ENCODE measurements around the gene ZNF408.

The ZNF408 gene

GRCh38 chr11:46700241-46701077 is at the start of gene ZNF408, which contains the start of gene ARHGAP1:
ZNF408 (plus strand) TSS chr11:46701031; CDS start chr11:46701048, 17 bp downstream.
ARHGAP1 (minus strand) TSS chr11:46700619; CDS start chr11:46696107, 4,512 bp downstream.
- Mint-ChIP-seq H3K27me3 (ENCODE audit: low read depth) (no peaks in the 10 kb centered on the region), H3K4me1 (peaks cover 31% of the 10 kb centered on the region), H3K27ac (peak within 1 kb of the TSS; percentile 99 to 100 (median 100)), H3K9me3 (no peaks in the 10 kb centered on the region), H3K4me3 (peak within 1 kb of the TSS; percentile 92 to 99 (median 94)), H3K36me3 (ENCODE audit: low read depth) (peaks cover 31% of the 10 kb centered on the region)
- no peak for TF ChIP-seq CTCF (IDR thresholded peaks at IDR 0.05; ENCODE audit: unreplicated experiment in 3 of 3)

- no peak overlapping the region for H3K27ac Mint-ChIP-seq
- TF ChIP-seq CTCF (IDR thresholded peaks at IDR 0.05; ENCODE audit: unreplicated experiment in 3 of 3), result no peak
- peaks cover 70% of the 10 kb centered on the region for H3K36me3 Mint-ChIP-seq (ENCODE audit: low read depth)
- no peaks in the 10 kb centered on the region for H3K9me3 Mint-ChIP-seq
- no peaks in the 10 kb centered on the region for H3K4me1 Mint-ChIP-seq
- H3K27me3 Mint-ChIP-seq (ENCODE audit: low read depth), result no peaks in the 10 kb centered on the region
- no peak overlapping the region for H3K4me3 Mint-ChIP-seq
Measured at GRCh38 chr11:46655631-46656030, 45.2 kb upstream of the ZNF408 start.

GRCh38 chr11:46657186-46657585 is 43.6 kb upstream of the ZNF408 start:
- Mint-ChIP-seq H3K4me1 (no peaks in the 10 kb centered on the region), H3K27ac (no peak overlapping the region), H3K36me3 (ENCODE audit: low read depth) (peaks cover 60% of the 10 kb centered on the region), H3K4me3 (no peak overlapping the region), H3K9me3 (no peaks in the 10 kb centered on the region), H3K27me3 (ENCODE audit: low read depth) (no peaks in the 10 kb centered on the region)
- TF ChIP-seq CTCF (IDR thresholded peaks at IDR 0.05; ENCODE audit: unreplicated experiment in 3 of 3), result no peak

GRCh38 chr11:46658259-46658658 is 42.6 kb upstream of the ZNF408 start:
- Mint-ChIP-seq H3K27me3 (ENCODE audit: low read depth) (no peaks in the 10 kb centered on the region), H3K4me1 (no peaks in the 10 kb centered on the region), H3K36me3 (ENCODE audit: low read depth) (peaks cover 60% of the 10 kb centered on the region), H3K27ac (no peak overlapping the region), H3K9me3 (no peaks in the 10 kb centered on the region), H3K4me3 (no peak overlapping the region)
- TF ChIP-seq CTCF (IDR thresholded peaks at IDR 0.05; ENCODE audit: unreplicated experiment in 3 of 3), result no peak

GRCh38 chr11:46659908-46660307 is 40.9 kb upstream of the ZNF408 start:
- no peak overlapping the region for H3K4me3 Mint-ChIP-seq
- TF ChIP-seq CTCF (IDR thresholded peaks at IDR 0.05; ENCODE audit: unreplicated experiment in 3 of 3), result no peak
- no peaks in the 10 kb centered on the region for H3K27me3 Mint-ChIP-seq (ENCODE audit: low read depth)
- no peaks in the 10 kb centered on the region for H3K9me3 Mint-ChIP-seq
- H3K36me3 Mint-ChIP-seq (ENCODE audit: low read depth), result peaks cover 68% of the 10 kb centered on the region
- peak overlapping the region in 2 of 3 experiments; percentile 21 to 45 for H3K27ac Mint-ChIP-seq
- H3K4me1 Mint-ChIP-seq, result peaks cover 4% of the 10 kb centered on the region

GRCh38 chr11:46661836-46662235 is 39.0 kb upstream of the ZNF408 start:
- Mint-ChIP-seq H3K27ac (no peak overlapping the region), H3K4me3 (no peak overlapping the region), H3K9me3 (no peaks in the 10 kb centered on the region), H3K4me1 (peaks cover 13% of the 10 kb centered on the region), H3K27me3 (ENCODE audit: low read depth) (no peaks in the 10 kb centered on the region), H3K36me3 (ENCODE audit: low read depth) (peaks cover 66% of the 10 kb centered on the region)
- no peak for TF ChIP-seq CTCF (IDR thresholded peaks at IDR 0.05; ENCODE audit: unreplicated experiment in 3 of 3)
